ENCODE results near the gene CCDC157.

The CCDC157 gene

GRCh38 chr22:30371321-30371720 lies 14.5 kb downstream of the CCDC157 start:
- Histone ChIP-seq H3K36me3 (ENCODE audit: control insufficient read depth in 2 of 2, insufficient read depth in 1 of 2, low read length in 2 of 2) (peaks cover 0 to 14% of the 10 kb centered on the region in 2 experiments; a peak in 1 of 3 replicates), H3K4me1 (ENCODE audit: control insufficient read depth, insufficient read depth, low read length) (no peaks in the 10 kb centered on the region), H3K27ac (ENCODE audit: extremely low read depth, low read depth, low read length) (no peak overlapping the region), H3K9me3 (ENCODE audit: control insufficient read depth, insufficient read depth, low read depth, low read length) (no peaks in the 10 kb centered on the region), H3K4me3 (ENCODE audit: low read depth, low read length) (no peak overlapping the region)
- POLR2A ChIA-PET: interaction anchor here (0.9 to 1.4 kb wide), 2 partner anchors 11 to 15 kb away, joined by 3 to 6 read pairs; partner anchors contain the start of genes CCDC157 and SF3A1
- TF ChIP-seq, protein P1, sequence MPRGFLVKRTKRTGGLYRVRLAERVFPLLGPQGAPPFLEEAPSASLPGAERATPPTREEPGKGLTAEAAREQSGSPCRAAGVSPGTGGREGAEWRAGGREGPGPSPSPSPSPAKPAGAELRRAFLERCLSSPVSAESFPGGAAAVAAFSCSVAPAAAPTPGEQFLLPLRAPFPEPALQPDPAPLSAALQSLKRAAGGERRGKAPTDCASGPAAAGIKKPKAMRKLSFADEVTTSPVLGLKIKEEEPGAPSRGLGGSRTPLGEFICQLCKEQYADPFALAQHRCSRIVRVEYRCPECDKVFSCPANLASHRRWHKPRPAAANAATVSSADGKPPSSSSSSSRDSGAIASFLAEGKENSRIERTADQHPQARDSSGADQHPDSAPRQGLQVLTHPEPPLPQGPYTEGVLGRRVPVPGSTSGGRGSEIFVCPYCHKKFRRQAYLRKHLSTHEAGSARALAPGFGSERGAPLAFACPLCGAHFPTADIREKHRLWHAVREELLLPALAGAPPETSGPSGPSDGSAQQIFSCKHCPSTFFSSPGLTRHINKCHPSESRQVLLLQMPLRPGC (tag by site-specific recombination; IDR thresholded peaks at IDR 0.05): no peak
- TF ChIP-seq ZNF530 (tag by site-specific recombination; IDR thresholded peaks at IDR 0.05; ENCODE audit: low read depth): no peak
- TF ChIP-seq ZNF596 (tag by site-specific recombination; IDR thresholded peaks at IDR 0.05): no peak
- no peak for TF ChIP-seq ZNF341 (tag by site-specific recombination; IDR thresholded peaks at IDR 0.05; ENCODE audit: low read depth)
- no peak for TF ChIP-seq OVOL3 (tag by site-specific recombination; IDR thresholded peaks at IDR 0.05)
- TF ChIP-seq ZNF239 (tag by site-specific recombination; IDR thresholded peaks at IDR 0.05): no peak
- no peak for TF ChIP-seq HOXC10 (CRISPR knock-in tag; IDR thresholded peaks at IDR 0.05)
- no peak for TF ChIP-seq ZBTB26 (tag by site-specific recombination; optimal IDR thresholded peaks at IDR 0.05)
- no peak for TF ChIP-seq KLF9 (tag by site-specific recombination; IDR thresholded peaks at IDR 0.05; ENCODE audit: low read depth)
- TF ChIP-seq, protein P2, sequence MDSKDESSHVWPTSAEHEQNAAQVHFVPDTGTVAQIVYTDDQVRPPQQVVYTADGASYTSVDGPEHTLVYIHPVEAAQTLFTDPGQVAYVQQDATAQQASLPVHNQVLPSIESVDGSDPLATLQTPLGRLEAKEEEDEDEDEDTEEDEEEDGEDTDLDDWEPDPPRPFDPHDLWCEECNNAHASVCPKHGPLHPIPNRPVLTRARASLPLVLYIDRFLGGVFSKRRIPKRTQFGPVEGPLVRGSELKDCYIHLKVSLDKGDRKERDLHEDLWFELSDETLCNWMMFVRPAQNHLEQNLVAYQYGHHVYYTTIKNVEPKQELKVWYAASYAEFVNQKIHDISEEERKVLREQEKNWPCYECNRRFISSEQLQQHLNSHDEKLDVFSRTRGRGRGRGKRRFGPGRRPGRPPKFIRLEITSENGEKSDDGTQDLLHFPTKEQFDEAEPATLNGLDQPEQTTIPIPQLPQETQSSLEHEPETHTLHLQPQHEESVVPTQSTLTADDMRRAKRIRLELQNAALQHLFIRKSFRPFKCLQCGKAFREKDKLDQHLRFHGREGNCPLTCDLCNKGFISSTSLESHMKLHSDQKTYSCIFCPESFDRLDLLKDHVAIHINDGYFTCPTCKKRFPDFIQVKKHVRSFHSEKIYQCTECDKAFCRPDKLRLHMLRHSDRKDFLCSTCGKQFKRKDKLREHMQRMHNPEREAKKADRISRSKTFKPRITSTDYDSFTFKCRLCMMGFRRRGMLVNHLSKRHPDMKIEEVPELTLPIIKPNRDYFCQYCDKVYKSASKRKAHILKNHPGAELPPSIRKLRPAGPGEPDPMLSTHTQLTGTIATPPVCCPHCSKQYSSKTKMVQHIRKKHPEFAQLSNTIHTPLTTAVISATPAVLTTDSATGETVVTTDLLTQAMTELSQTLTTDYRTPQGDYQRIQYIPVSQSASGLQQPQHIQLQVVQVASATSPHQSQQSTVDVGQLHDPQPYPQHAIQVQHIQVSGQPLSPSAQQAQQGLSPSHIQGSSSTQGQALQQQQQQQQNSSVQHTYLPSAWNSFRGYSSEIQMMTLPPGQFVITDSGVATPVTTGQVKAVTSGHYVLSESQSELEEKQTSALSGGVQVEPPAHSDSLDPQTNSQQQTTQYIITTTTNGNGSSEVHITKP (tag by site-specific recombination; IDR thresholded peaks at IDR 0.05): no peak
- no peak for TF ChIP-seq MEIS1 (CRISPR knock-in tag; IDR thresholded peaks at IDR 0.05; ENCODE audit: borderline replicate concordance)
- CTCF ChIA-PET: interaction anchor here (0.5 to 0.7 kb wide), 2 partner anchors 14 to 18 kb away, joined by 3 read pairs; no protein-coding TSS in a partner anchor

DNA sequence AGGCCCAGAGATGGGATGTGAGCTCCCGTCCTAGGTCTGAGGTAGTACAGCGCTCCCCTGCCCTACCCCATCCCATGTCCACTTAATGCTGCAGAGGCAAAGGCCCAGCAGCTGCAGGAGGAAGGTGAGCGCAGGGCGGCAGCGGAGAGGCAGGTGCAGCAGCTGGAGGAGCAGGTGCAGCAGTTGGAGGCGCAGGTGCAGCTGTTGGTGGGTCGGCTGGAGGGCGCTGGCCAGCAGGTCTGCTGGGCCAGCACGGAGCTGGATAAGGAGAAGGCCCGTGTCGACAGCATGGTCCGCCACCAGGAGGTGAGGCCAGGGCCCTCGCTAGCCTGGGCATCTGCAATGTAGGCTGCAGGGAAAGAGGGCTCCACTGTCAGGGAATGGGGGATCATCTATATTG lies 15.2 kb downstream of the CCDC157 start:
- Histone ChIP-seq H3K4me1 (ENCODE audit: control insufficient read depth, insufficient read depth, low read length) (no peaks in the 10 kb centered on the region), H3K4me3 (ENCODE audit: low read depth, low read length) (no peak overlapping the region), H3K9me3 (ENCODE audit: control insufficient read depth, insufficient read depth, low read depth, low read length) (no peaks in the 10 kb centered on the region), H3K36me3 (ENCODE audit: control insufficient read depth in 2 of 2, insufficient read depth in 1 of 2, low read length in 2 of 2) (peaks cover 0 to 20% of the 10 kb centered on the region in 2 experiments; a peak in 1 of 3 replicates), H3K27ac (ENCODE audit: extremely low read depth, low read depth, low read length) (no peak overlapping the region)
- CTCF ChIA-PET: no interaction called here
- POLR2A ChIA-PET: interaction anchor here (0.8 to 1.5 kb wide), 4 partner anchors 10 to 59 kb away, joined by 3 to 6 read pairs (median 4); partner anchors contain the start of genes CCDC157 and SF3A1
- TF ChIP-seq ZNF548 (tag by site-specific recombination; IDR thresholded peaks at IDR 0.05): no peak
- TF ChIP-seq ZNF792 (tag by site-specific recombination; IDR thresholded peaks at IDR 0.05): no peak
- no peak for TF ChIP-seq ZNF354C (tag by site-specific recombination; IDR thresholded peaks at IDR 0.05; ENCODE audit: borderline replicate concordance, low read depth)
- TF ChIP-seq GLI2 (tag by site-specific recombination; IDR thresholded peaks at IDR 0.05; ENCODE audit: borderline replicate concordance, low read depth): no peak
- TF ChIP-seq, protein P3, sequence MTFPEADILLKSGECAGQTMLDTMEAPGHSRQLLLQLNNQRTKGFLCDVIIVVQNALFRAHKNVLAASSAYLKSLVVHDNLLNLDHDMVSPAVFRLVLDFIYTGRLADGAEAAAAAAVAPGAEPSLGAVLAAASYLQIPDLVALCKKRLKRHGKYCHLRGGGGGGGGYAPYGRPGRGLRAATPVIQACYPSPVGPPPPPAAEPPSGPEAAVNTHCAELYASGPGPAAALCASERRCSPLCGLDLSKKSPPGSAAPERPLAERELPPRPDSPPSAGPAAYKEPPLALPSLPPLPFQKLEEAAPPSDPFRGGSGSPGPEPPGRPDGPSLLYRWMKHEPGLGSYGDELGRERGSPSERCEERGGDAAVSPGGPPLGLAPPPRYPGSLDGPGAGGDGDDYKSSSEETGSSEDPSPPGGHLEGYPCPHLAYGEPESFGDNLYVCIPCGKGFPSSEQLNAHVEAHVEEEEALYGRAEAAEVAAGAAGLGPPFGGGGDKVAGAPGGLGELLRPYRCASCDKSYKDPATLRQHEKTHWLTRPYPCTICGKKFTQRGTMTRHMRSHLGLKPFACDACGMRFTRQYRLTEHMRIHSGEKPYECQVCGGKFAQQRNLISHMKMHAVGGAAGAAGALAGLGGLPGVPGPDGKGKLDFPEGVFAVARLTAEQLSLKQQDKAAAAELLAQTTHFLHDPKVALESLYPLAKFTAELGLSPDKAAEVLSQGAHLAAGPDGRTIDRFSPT (tag by site-specific recombination; IDR thresholded peaks at IDR 0.05): no peak
- TF ChIP-seq ELK4 (IDR thresholded peaks at IDR 0.05; ENCODE audit: borderline replicate concordance, low read depth, low read length): no peak
- TF ChIP-seq SCRT1 (tag by site-specific recombination; IDR thresholded peaks at IDR 0.05; ENCODE audit: borderline replicate concordance): no peak
- no peak for TF ChIP-seq IKZF3 (tag by site-specific recombination; IDR thresholded peaks at IDR 0.05)
- TF ChIP-seq ZNF302 (tag by site-specific recombination; IDR thresholded peaks at IDR 0.05; ENCODE audit: low read depth): no peak
- no peak for TF ChIP-seq ZNF292 (tag by site-specific recombination; IDR thresholded peaks at IDR 0.05; ENCODE audit: borderline replicate concordance, low read depth)
- no peak for TF ChIP-seq ZNF830 (tag by site-specific recombination; IDR thresholded peaks at IDR 0.05; ENCODE audit: low read depth)
